ENCODE measurements around the gene TBCB.
"Not testable (repeated sequence)": the region's sequence is repeated elsewhere in the genome, so short reads cannot be mapped to it uniquely, and the experiment has no call there.

TBCB gene, protein sequence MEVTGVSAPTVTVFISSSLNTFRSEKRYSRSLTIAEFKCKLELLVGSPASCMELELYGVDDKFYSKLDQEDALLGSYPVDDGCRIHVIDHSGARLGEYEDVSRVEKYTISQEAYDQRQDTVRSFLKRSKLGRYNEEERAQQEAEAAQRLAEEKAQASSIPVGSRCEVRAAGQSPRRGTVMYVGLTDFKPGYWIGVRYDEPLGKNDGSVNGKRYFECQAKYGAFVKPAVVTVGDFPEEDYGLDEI

DNA sequence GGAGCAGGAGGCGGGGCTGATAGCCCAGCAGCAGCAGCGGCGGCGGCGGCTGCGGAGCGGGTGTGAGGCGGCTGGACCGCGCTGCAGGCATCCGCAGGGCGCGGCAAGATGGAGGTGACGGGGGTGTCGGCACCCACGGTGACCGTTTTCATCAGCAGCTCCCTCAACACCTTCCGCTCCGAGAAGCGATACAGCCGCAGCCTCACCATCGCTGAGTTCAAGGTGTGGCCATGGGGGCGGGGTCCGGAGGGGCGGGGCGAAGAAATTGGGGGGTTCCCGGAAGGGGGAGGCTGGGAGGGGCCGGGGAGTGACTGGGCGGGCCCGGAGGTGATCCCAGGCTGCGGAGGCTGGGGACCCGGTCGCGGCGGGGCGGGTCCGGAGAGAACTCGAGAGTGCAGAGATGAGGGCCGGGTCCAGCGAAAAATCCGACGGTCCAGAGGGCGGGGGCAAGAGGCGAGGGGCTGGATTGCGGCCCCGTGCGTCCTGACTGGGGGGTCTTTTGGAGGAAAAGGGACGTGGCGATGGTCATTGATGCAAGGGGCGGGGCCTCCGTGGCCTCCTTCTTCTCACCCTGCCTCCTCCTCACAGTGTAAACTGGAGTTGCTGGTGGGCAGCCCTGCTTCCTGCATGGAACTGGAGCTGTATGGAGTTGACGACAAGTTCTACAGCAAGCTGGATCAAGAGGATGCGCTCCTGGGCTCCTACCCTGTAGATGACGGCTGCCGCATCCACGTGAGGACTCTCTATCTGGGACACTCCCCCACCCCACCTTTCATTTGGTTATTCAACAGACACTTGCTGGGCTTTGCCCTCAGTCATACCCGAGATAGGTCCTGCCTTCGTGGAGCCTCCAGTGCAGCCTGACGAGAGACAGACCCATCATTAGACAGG, at the start of gene TBCB:
TBCB (plus strand) TSS at position 16 of the 891 bp plus-strand sequence; CDS start at position 109, 93 bp downstream.
- DNase-seq = peak; percentile 93 to 95

DNA sequence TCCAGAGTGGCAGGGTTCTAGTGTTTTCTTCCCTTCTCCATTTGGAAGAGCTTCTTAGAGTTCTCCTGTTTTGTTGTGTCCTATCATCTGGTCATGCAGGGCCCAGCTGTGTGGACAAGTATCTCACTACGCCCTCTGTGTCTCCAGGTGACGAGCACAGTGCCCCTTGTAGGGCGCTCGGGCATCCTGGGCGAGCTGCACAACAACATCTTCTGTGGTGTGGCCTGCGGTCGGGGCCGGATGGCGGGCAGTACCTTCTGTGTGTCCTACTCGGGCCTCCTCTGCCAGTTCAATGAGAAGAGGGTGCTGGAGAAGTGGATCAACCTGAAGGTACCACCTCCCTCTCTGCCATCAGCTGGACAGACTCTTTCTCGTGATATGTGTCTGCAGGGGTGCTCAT, 47.6 kb upstream of the TBCB start:
- DNase-seq = no peak

DNA sequence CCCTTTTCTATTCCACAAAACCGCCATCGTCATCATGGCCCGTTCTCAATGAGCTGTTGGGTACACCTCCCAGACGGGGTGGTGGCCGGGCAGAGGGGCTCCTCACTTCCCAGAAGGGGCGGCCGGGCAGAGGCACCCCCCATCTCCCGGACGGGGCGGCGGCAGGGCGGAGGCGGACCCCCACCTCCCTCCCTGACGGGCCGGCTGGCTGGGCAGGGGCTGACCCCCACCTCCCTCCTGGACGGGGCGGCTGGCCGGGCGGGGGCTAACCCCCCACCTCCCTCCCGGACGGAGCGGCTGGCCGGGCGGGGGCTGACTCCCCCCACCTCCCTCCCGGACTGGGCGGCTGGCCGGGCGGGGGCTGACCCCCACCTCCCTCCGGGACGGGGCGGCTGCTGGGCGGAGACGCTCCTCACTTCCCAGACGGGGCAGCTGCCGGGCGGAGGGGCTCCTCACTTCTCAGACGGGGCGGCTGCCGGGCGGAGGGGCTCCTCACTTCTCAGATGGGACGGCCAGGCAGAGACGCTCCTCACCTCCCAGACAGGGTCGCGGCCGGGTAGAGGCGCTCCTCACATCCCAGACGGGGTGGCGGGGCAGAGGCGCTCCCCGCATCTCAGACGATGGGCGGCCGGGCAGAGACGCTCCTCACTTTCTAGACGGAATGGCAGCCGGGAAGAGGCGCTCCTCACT, 46.3 kb upstream of the TBCB start:
- DNase-seq = not testable (repeated sequence)

DNA sequence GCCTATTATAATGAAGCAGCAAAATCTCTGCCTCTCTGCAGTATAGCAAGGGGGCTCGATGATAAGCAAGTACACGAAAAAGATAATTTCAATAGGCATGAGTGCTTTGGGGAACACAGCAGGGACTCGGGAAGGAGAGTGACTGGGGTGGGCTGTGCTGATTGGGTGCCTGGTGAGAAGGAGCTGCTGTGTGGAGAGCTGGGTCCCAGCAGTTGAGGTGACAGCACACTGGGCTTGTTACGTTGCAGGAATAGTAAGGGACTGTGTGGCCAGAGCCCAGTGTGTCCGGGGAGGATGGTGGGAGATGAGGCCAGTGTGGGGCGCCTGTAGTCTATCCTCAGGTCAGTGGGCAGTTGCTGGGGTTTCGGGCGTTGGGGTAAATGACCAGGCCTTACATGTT, 43.2 kb upstream of the TBCB start:
- DNase-seq = no peak

DNA sequence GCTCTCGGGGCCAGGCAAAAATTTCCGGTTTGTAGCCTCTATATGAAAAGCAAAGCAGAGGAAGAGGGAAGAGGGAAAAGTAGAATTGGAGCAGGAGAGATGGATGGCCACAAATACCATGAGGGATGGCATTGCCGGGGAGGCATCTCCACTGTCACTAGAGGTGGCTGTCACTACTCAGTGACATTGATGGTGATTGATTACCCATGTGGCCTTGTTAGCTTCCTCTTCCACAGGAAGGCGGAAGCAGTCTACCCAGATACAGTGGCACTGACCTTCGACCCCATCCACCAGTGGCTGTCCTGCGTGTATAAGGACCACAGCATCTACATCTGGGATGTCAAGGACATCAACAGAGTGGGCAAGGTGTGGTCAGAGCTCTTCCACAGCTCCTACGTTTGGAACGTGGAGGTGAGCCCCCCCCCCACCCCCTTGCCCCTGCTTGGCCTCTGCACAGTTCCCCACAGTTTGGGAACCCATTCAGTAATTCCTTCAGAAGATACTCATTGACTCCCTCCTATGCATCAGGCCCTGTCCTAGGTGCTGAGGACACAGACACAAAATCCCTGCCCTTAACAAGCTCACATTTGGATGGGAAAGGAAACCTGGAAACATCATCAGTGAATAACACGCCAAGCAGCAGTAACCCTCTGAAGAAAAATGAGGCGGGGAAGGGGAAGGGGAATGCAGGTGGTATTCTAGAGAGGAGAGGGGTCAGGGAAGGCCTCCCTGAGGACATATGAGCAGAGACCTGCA, 42.0 kb upstream of the TBCB start:
- DNase-seq = no peak

DNA sequence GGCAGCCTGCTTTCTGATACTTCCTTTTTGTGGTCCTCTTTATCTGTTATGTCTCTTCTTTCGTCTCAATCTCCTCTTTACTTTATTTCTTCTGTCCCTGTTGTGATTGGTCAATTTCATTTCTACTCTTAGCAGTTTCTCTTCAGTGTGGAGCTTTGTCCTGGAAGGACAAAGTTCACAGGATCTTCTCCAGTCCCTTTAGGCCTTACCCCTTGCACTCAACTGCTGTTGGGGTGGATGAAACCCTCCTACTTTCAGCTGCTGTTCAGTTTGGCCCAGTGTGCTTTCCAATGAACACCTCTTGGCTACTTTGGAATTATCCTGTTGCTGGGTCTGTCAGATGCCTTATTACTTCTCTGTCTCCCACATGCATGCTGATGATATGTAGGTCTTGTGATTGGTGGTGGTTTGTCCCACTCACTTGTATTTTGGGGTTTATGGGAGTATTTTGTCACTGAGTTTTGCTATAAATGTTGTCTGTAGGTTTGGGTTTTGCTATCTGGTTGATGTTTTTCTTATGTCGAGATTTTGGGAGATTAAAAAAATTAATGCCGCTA, 35.8 kb upstream of the TBCB start:
- no peak for DNase-seq

DNA sequence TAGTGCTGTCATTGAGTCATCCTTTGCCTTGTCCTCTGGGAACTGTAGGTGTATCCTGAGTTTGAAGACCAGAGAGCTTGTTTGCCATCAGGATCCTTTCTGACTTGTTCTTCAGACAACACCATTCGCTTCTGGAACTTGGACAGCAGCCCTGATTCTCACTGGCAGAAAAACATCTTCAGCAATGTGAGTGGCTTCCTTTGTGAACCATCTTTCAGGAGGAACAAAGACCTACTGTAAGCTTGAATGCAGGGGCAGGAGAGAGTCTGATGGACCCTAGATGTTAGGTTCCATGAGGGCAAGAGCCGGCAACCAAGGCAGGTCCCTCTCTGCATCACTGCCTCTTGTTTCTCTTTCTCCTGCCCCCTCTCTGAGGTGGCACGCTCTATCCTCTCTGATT, 33.9 kb upstream of the TBCB start:
- DNase-seq = no peak

DNA sequence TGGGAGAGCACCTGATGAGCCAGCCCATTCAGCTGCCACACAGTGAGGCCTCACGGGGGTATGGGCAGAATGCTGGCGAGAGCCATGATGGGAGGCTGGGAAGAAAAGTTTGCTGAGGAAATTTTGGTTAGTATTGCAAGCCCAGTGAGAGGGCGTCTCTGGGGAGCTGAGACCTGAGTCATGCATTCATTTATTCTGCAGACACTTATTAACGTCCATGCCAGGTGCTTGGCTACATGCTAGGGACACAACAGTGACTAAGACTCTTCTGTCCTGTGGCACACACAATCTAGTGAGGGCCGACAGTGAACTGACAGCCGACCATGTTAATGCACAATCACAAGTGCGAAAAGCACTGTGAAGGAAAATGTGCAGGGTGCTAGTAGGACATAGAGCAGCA, 33.4 kb upstream of the TBCB start:
- DNase-seq = no peak

DNA sequence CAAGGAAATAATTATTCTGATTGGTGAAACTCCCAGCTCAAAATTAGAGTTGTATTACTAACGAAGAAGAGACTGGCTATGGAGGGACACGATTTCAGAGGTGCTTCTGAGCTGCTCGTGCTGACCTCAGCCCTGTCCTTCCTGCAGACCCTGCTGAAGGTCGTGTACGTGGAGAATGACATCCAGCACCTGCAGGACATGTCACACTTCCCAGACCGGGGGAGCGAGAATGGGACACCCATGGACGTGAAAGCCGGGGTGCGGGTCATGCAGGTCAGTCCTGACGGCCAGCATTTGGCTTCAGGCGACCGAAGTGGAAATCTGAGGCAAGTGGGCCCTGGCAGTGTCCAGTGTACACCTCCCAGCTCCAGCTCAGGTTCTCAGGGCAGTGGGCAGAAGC, 32.4 kb upstream of the TBCB start:
- no peak for DNase-seq

DNA sequence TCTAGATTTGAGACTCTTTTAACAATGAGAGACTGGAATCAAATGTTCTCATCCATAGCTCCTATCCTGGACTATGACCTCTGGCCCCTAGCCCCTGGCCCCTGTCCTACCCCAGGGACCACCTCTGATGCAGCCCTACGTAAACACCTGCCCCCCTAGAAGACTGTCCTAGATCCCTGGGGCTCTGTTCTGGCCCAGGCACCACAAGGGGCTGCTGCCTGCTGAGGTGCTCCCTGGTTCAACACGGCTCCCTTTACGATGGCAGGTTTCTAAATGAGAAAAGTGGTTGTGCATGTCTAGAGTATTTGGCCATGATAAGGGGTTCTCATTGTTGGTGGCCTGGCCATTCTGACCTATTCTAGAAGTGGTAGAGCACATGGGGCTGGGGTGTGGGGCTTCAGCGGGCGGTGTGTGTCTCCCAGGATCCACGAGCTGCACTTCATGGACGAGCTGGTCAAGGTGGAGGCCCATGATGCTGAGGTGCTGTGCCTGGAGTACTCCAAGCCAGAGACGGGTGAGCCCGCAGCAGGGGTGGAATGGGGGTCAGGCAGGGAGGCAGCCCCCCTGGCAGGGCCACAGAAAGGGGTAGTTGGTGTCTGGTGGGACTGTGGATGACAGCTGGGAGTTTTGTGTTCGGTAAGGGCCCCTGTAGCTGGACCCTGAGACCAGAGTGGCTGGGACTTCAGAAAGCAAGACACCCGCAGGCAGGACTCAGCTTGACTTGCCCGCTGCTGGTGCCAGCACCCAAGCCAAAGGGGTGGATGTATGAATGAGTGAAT, 30.8 kb upstream of the TBCB start:
- DNase-seq = no peak

DNA sequence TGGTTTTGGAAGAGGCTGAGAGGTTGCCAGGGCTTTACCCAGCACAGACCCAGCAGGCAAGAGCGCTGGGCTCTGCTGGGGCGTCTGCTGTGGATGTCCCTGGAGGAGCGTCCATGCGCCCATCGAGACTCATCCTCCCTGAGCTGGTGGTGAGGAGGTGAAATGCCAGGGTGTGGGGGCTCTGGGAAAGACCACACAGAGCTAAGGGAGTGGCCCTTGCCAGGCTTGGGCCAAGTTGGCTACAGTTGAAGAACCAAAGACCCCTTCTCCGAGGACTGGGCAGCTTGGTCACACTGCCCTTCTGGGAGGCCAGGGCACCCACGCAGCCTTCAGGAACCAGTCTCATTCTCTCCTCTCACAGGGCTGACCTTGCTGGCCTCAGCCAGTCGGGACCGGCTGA, 28.9 kb upstream of the TBCB start:
- DNase-seq = no peak

DNA sequence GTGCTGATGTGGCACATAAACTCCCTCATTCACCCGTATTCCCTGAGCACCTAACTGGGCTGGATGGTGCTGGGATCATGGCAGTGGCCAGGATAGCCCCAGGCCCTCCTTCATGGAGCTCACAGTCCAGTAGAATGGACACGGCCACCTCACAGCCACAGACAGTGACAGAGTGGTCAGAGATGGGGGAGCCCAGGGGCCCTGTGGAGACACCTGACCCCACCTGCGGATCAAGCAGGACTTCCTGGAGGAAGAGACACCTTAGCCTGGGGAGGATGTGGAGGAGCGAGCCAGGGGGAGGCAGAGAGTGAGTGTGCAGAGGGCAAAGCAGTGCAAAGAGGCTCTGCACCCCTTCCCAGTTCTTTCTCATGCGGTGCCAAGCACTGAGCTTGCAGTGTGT, 25.4 kb upstream of the TBCB start:
- no peak for DNase-seq

DNA sequence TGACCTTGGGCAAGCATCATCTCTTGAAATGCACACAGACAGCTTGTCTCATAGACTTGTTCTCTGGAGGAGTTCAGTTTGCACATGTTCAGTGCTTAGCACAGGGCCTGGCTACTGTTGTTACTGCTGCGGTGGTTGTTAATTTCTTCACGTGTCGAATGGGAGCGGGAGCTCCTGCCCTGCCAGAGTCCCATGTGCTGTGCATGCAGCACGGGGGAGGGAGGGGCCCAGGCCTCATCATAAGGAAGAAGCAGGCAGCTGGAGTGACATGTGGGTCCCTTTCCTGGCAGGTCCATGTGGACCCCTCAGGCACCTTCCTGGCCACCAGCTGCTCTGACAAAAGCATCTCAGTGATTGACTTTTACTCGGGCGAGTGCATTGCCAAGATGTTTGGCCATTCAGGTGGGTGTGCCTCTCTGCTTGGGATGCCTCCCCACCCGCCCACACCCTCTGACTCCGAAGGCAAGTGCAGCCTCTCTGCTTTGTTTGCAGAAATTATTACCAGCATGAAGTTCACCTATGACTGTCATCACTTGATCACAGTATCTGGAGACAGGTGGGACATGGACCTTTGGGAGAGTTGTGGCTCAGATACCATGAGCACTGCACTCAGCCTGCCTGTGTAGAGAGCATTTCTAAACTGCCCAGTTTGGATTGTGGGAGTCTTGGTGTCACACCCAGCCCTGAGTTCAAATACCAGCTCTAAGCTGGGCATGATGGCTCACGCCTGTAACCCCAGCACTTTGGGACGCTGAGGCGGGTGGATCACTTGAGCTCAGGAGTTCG, 24.2 kb upstream of the TBCB start:
- DNase-seq = no peak

DNA sequence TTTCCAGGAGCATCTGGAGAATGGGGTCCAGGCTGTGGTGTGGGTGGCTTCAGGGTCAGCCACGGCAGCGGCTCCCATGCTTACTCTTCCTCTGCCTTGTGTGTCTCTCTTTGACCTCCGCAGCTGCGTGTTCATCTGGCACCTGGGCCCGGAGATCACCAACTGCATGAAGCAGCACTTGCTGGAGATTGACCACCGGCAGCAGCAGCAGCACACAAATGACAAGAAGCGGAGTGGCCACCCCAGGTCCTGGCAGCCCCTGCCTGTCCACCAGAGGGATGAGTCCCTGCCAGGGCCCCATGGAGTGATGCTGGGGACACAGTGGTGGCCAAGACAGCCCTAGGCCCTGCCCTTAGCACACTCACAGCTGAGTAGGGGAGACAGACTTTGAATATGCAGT, 22.7 kb upstream of the TBCB start:
- no peak for DNase-seq

DNA sequence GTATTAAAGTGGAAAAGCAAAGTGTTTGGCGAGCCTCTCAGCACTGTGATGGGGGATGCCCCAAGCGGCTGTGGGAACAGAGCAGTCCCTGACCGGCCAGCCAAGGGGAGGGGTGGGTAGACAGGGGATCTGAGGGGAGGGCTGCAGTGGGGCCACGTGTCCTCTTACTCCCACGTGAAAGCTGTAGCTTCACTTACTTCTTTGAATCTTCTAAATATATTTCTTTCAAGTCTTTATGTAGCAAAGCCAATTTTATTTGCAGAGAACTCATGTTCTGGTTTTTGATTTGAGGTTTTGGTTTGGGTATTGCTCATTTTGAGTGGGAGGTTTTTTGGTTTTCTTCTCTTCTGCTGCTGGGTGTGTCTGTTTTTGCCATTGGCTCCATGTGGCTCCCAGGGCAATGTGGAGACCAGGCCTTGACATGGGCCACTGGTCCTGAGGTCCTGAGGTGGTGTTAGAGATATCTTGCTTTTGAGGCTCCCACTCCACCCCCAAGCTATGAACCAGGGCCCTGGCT, 22.1 kb upstream of the TBCB start:
- peak; percentile 60 to 62 for DNase-seq

DNA sequence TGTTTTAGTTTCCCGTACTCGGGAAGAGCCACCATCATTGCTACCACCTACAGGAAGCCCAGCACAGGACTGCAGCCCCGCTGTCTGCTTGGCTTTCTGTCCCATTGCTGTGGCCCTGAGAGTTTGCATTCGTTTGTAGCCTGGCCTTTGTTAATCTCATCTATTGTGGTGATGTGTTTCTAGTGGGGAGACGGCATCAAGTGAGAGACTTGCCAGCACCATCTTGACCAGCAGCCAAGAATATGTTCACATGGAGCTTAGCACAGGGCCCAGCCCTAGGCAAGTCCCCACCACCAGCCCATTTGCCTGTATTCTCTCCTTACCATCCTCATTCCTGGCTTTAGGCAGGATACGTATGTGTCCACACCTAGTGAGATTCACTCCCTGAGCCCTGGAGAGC, 21.6 kb upstream of the TBCB start:
- no peak for DNase-seq

DNA sequence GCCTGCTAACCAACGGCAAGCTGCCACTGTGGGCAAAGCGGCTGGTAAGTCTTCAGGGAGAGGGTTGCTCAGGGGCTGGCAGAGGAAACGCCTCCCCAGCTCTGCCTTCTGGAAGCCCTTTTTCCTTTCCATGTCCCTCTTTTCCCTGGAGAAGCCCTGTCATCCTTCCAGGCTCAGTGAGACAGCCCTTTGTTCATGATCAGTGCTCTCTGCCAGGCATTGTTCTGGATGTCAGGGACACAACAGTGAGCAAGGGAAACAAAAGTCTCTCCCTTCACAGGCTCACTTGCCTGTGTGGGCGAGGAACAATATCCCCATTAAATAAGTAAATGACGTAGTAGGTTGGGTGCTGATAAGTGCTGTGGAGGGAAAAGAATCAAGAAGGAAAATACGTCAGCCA, 18.2 kb upstream of the TBCB start:
- no peak for DNase-seq

DNA sequence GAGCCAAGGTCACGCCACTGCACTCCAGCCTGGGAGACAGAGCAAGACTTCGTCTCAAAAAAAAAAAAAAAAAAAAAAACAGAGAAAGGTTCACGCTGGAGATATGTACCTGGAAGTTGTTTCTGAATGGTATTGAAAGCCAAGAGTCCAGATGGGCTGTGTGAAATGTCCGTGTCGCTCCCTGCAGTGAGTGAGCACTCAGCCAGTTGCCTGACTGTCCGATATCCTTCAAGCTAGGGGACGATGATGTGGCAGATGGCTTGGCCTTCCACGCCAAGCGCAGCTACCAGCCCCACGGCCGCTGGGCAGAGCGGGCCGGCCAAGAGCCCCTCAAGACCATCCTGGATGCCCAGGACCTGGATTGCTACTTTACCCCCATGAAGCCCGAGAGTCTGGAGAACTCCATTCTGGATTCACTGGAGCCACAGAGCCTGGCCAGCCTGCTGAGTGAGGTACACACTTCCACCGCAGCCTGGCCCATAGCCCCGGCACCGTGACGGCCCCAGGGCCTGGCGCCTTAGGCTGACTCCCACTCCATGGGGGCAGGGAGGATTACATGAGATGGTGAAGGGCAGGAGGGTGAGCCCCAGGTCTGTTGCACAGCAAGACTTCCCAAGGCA, 16.0 kb upstream of the TBCB start:
- no peak for DNase-seq

DNA sequence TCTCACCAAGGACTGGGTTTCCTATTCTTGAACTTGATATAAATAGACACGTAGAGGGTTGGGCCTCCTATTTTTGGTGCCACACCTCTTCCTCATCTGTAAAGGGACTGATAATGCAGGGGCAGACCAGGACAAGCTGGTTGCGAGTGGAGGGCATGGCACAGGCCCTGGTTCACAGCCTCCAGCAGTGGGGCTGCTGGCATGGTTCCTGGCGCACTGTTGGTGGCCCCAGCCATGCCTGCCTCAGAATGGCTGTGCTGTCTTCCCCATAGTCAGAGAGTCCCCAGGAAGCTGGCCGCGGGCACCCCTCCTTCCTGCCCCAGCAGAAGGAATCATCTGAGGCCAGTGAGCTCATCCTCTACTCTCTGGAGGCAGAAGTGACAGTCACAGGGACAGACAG, 14.8 kb upstream of the TBCB start:
- no peak for DNase-seq

DNA sequence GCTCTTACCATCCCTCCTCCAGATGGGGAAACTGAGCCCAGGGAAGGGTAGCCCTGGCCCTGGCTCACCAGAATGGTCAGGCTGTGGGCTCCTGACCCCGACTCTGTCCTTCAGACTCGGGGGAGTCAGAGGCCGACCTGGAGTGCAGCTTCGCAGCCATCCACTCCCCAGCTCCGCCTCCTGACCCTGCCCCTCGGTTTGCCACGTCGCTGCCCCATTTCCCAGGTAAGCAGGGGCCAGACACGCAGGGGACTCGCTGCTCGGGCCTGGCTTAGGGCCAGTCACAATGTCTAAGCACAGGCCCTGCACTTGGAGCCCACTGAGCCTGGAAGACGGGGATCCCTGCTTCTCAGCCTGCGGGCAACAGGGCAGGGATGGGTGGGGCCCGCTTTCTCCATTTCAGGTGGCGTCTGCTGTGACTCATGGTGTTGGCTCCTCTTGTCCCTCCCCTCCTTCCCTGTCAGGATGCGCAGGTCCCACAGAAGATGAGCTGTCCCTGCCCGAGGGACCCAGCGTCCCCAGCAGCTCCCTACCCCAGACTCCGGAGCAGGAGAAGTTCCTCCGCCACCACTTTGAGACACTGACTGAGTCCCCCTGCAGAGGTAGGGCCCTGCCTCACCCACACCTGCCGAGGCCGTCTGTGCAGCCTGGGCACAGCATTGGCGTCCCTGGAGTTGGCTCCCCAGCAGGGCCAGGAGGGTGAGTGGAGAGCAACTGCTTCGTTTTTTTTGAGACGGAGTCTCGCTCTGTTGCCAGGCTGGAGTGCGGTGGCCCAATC, 13.5 kb upstream of the TBCB start:
- DNase-seq = no peak
